GM12878 (cell line): ENCODE measurements around the gene SMG5.

Source experiments
- CTCF ChIP-seq, 3 experiments: IDR thresholded peaks in 2 of 3; conservative IDR thresholded peaks in 1 of 3; 2 replicates each; pipeline ENCODE4 v1.5.1; 2011; ENCODE audit warnings: low read depth in 3 of 3, low read length in 3 of 3, mild to moderate bottlenecking in 3 of 3, control low read depth in 2 of 3, moderate library complexity in 2 of 3, inconsistent platforms in 1 of 3, mixed read lengths in 1 of 3; ENCODE audit not compliant: control insufficient read depth in 2 of 3, insufficient read depth in 1 of 3; ENCODE audit errors: extremely low read depth in 1 of 3
- FOXM1 ChIP-seq: IDR thresholded peaks from 2 replicates; pipeline ENCODE4 v1.6.1; 2012; ENCODE audit warnings: low read depth, mild to moderate bottlenecking, inconsistent platforms, low read length, moderate library complexity
- MAX ChIP-seq: IDR thresholded peaks from 2 replicates; pipeline ENCODE4 v1.6.1; 2012; ENCODE audit warnings: low read depth, low read length, improper control_type of control experiment
- MXI1 ChIP-seq: fragments of 150-350 bp; IDR thresholded peaks from 2 replicates; pipeline ENCODE4 v1.6.1; 2011; ENCODE audit warnings: low read depth, mild to moderate bottlenecking, inconsistent platforms, low read length, improper control_type of control experiment
- POLR2A ChIP-seq: IDR thresholded peaks from 2 replicates; pipeline ENCODE4 v1.6.1; 2011; ENCODE audit warnings: low read depth, mild to moderate bottlenecking, low read length
- POLR2AphosphoS5 ChIP-seq: IDR thresholded peaks from 2 replicates; pipeline ENCODE4 v1.6.1; 2011; ENCODE audit warnings: mild to moderate bottlenecking, low read length, inconsistent platforms
- RBBP5 ChIP-seq: fragments of 200-600 bp; sonication (generic); conservative IDR thresholded peaks from 2 replicates; pipeline ENCODE4 v1.6.1; 2016
- SIN3A ChIP-seq: IDR thresholded peaks from 2 replicates; pipeline ENCODE4 v1.6.1; 2012; ENCODE audit warnings: low read depth, low read length, improper control_type of control experiment
- SKIL ChIP-seq: fragments of 450-650 bp; IDR thresholded peaks from 2 replicates; pipeline ENCODE4 v1.6.1; 2017; ENCODE audit warnings: mild to moderate bottlenecking, low read depth, inconsistent platforms; ENCODE audit not compliant: poor library complexity, severe bottlenecking
- SREBF1 ChIP-seq: IDR thresholded peaks from 2 replicates; pipeline ENCODE4 v1.6.1; 2012; ENCODE audit warnings: mild to moderate bottlenecking, low read length
- TBL1XR1 ChIP-seq: IDR thresholded peaks from 2 replicates; pipeline ENCODE4 v1.6.1; 2012; ENCODE audit warnings: low read depth, low read length, improper control_type of control experiment
- USF1 ChIP-seq: IDR thresholded peaks from 2 replicates; pipeline ENCODE4 v1.6.1; 2011; ENCODE audit warnings: borderline replicate concordance, low read depth, mild to moderate bottlenecking, moderate library complexity, mixed read lengths, low read length; ENCODE audit not compliant: insufficient read depth; ENCODE audit errors: extremely low read length
- ZNF217 ChIP-seq: fragments of 450-650 bp; IDR thresholded peaks from 2 replicates; pipeline ENCODE4 v1.6.1; 2017; ENCODE audit warnings: antibody characterized with exemption, mild to moderate bottlenecking
- TF ChIP-seq, protein P1 (sequence below): IDR thresholded peaks from 2 replicates; pipeline ENCODE4 v1.6.1; 2011; ENCODE audit warnings: low read depth, low read length, improper control_type of control experiment, borderline replicate concordance

GRCh38 chr1:156230473-156230837 is 52.2 kb downstream of the SMG5 start:
- TF ChIP-seq, protein P1, sequence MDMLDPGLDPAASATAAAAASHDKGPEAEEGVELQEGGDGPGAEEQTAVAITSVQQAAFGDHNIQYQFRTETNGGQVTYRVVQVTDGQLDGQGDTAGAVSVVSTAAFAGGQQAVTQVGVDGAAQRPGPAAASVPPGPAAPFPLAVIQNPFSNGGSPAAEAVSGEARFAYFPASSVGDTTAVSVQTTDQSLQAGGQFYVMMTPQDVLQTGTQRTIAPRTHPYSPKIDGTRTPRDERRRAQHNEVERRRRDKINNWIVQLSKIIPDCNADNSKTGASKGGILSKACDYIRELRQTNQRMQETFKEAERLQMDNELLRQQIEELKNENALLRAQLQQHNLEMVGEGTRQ: no peak
- TF ChIP-seq MXI1 (no peak), USF1 (no peak), SKIL (no peak), SIN3A (no peak), CTCF (IDR thresholded peaks at IDR 0.05 in 2 of 3, conservative IDR thresholded peaks at IDR 0.05 in 1 of 3; ENCODE audit: control insufficient read depth in 2 of 3, extremely low read depth in 1 of 3, insufficient read depth in 1 of 3, low read depth in 3 of 3, low read length in 3 of 3) (no peak), RBBP5 (no peak), POLR2AphosphoS5 (no peak), SREBF1 (no peak), POLR2A (no peak), ZNF217 (no peak), TBL1XR1 (no peak), FOXM1 (no peak), MAX (no peak)
